HG02970 (cell line): ENCODE measurements around the gene FAM163A.
"Not testable (repeated sequence)": the region's sequence is repeated elsewhere in the genome, so short reads cannot be mapped to it uniquely, and the experiment has no call there.

Experiments
- ATAC-seq: cut with Tn5 transposase; IDR thresholded peaks from one replicate; pipeline ENCODE4 v1.9.1; 2021; ENCODE audit warnings: mild to moderate bottlenecking, moderate library complexity, moderate number of reproducible peaks; ENCODE audit not compliant: unreplicated experiment, low FRiP score

Gene FAM163A

DNA sequence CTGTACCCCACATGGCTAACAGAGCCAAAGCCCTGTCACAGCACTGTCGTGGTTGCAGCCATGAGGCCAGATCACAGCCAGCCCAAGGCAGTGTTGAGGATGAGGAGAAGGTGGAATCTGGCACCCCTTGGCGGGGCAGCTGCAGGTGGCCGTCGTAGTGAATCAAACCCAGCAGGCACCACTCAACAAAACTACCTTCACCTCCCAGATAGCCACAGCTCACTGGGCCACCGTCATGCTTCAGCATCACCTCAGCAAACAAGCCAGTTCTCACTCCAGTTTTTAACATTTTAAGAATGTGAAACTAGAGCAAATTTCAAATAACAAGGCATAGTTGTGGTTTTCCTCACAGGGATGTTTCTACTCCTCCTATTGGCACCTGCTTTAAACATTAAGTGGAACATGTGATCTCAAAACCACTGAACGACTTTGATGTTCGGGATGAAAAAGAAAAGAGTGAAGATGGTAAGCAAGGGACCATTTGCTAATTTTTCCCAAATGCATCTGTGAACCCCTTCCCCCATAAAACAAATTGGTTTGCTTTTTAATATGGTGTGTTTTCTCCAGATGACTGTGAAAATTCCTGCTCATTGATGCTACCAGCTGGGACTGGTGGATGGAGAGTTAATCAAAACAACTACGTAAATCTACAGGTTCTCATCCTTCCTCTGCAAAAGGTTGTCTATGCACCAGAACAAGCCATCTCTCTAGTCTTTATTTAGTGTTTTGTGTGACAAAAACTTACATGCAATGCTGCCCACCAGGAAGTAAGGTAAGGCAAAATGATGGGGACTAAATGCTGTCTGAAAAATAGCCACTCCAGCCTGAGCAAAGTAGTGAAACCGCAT, 89.0 kb downstream of the FAM163A start:
- ATAC-seq, result no peak

DNA sequence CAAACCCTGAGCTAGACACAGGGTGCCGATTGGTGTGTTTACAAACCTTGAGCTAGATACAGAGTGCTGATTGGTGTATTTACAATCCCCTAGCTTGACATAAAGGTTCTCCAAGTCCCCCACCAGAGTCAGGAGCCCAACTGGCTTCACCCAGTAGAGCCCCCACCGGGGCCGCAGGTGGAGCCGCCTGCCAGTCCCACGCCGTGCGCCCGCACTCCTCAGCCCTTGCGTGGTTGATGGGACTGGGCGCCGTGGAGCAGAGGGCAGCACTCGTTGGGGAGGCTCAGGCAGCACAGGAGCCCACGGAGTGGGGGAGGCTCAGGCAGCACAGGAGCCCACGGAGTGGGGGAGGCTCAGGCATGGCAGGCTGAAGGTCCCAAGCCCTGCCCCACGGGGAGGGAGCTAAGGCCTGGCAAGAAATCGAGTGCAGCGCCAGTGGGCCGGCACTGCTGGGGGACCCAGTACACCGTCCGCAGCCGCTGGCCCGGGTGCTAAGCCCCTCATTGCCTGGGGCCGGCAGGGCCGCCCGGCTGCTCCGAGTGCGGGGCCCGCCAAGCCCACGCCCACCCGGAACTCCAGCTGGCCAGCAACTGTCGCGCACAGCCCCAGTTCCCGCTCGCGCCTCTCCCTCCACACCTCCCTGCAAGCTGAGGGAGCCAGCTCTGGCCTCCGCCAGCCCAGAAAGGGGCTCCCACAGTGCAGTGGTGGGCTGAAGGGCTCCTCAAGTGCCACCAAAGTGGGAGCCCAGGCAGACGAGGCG, 93.8 kb downstream of the FAM163A start:
- ATAC-seq, result not testable (repeated sequence)

DNA sequence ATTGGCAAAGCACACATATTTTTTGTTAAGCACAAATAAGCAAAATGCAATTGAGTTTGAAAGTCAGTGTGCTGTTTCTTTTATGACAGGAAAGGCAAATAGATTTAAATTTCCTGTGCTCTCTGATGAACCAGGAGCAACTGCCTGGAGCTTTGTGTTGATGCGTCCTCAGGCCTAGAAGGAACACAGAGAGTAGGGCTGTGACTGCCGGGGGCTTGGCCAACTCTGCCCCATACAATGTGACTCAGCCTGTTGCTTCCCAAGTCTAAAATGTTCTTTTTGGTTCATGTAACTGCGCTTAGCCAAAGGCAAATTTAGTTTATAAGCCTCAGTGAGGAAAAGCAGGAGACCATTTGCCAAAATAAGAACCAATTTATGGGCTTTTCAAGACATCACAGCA, 97.0 kb downstream of the FAM163A start:
- no peak for ATAC-seq

DNA sequence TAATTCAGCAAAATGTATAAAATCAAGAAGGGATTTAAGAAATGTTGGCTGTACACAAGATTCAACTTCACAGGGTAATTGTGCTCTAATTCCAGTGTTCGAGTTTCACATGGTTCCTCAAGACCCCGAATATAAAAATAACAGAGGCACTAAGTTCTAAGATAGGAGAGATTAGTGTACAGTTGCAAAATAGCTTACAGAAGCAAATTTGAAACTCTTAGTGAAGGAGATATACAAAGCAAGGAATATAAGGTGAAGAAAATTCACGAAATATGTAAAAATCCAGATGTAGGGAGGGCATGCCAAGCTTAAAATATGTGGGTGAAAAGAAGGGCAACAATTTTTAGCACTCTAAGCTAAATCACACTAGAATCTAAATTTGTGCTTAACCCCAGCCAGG, 105.1 kb downstream of the FAM163A start:
- no peak for ATAC-seq

DNA sequence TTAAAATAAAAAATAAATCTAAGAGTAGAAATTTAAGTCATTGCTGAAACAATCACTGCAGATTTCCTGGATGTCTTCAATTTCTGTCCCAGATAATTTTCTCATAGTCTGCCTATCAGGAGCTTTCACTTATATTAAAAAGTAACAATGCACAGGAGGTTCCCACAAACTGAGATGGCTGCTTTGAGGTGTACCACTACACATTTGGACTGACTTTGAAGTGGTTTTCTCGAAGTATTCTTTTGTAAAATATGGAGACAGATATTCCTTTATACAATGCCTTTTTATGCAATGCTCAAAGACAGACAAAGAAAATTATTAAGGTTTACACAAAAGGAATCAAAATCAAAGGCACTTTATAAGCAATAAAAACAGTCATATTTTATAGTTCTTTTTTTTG, 110.0 kb downstream of the FAM163A start:
- ATAC-seq, result no peak

DNA sequence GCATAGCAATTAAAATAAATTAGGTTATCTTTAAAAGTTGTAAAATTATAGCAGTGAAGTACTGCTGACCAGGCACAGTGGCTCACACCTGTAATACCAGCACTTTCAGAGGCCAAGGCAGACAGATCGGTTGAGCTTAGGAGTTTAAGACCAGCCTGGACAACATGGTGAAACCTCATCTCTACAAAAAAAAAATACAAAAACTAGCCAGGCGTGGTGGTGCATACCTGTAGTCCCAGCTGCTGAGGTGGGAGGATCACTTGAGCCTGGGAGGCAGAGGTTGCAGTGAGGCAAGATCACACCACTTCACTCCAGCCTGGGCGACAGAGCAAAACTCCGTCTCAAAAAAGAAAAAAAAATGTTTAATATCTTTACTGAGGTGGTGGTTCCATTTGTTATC, 112.7 kb downstream of the FAM163A start:
- not testable (repeated sequence) for ATAC-seq

DNA sequence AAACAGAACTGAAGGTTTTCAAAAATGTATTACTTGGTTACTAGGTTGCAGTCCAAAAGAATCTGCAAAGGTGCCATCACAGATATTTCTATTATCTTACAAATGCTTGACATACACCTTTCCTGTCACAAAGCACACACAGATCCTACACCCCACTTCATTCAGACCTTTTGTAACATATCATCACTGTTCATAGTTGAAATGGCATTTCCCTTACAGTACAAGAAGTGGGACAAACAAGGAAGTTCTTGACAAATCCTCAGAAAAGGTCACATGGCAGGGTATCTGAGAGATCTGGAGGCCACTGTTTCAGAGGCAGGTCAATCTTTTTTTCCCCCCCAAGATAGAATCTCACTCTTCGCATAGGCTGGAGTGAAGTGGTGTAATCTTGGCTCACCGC, 113.2 kb downstream of the FAM163A start:
- no peak for ATAC-seq

DNA sequence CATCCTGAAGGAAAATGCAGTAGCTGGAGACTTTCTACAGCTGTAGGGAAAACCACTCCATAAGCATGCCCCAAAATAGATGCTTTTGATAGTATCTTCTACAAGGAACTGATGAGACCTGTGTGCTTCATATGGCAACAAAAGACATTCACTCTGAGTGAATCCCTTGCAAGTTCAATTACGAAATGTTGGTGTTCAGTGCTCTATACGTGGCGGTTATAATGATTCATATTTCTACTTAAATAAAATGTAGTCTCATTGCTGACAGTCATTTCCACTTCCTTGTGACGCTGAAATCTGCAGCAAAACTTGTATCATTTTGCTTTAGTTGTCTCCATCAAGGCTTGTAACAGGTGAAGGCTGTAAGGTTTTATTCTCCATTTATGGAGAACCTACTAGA, 113.9 kb downstream of the FAM163A start:
- ATAC-seq, result no peak

DNA sequence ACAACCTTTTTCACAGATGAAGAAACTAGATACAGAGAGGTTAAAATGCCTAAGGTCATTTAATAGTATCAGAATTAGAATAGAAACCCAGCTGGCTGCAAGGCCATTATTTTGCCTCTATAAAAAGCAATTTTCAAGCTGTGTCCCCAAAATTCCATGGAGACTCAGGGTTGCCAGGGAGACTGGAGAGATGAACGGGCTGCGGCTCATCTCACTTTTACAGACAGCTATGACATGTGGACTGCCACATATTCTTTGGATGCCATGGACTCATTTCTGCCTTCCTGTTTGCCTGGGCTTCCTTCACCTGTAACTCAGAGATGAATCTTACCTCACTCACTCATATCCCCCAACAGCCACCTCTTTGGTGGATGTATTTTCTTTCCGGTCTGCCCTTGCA, 117.6 kb downstream of the FAM163A start:
- ATAC-seq, result no peak

DNA sequence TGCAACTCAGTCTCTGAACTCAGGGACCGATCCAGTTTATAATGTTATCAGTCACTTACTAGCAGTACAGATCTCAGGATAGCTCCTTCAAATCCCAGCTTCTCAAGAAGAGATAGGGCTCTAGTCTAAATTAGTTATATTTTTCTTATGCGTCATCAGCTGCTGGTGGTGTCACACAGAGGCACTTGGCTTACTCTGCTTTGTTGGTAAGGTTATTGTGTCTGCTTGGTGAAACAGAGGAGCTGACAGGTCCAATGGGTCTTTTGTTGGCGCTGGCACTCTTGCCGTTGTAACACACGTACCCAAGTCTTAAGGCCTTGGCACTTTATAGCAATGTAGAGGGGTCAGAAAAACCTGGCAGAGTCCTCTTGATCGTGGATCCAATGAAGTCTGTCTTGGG, 122.3 kb downstream of the FAM163A start:
- ATAC-seq, result no peak
